Esophagus squamous epithelium (tissue), 5 donors: ENCODE measurements around the gene ORM1. TPM values are rescaled to one million over a fixed set of nuclear protein-coding genes. Genes with fewer than 3 reads are reported as not detected.

Source experiments
- DNase-seq: peaks from one replicate; lab custom pipeline; 2025; lab: John Stamatoyannopoulos, UW
- H3K27ac ChIP-seq, 4 donors: fragments of 200-600 bp; sonication (generic); one replicate each; pipeline ENCODE4 v1.5.1; 2016 to 2019; ENCODE audit warnings: mild to moderate bottlenecking in 1 of 4
- H3K27me3 ChIP-seq, 4 donors: fragments of 200-600 bp; sonication (generic); 1 replicate in 3 of 4; 2 replicates in 1 of 4; pipeline versions ENCODE4 v1.5.1 to v1.6.0; 2017 to 2021; ENCODE audit warnings: antibody characterized with exemption in 1 of 4
- H3K36me3 ChIP-seq, 3 donors: fragments of 200-600 bp; sonication (generic); one replicate each; pipeline ENCODE4 v1.5.1; 2016 to 2019
- H3K4me1 ChIP-seq, 3 donors: fragments of 200-600 bp; sonication (generic); one replicate each; pipeline ENCODE4 v1.5.1; 2017 to 2019
- H3K4me3 ChIP-seq, 4 donors: fragments of 200-600 bp; sonication (generic); 1 replicate in 3 of 4; 2 replicates in 1 of 4; pipeline ENCODE4 v1.5.1; 2016 to 2019; ENCODE audit warnings: mild to moderate bottlenecking in 2 of 4, moderate library complexity in 1 of 4
- H3K9me3 ChIP-seq, 3 donors: fragments of 200-600 bp; sonication (generic); one replicate each; pipeline ENCODE4 v1.5.1; 2016 to 2019
- POLR2A ChIP-seq, 4 donors: fragments of 450-650 bp; IDR thresholded peaks; one replicate each; pipeline ENCODE4 v1.6.1; 2017; ENCODE audit warnings: antibody characterized with exemption in 4 of 4, mild to moderate bottlenecking in 4 of 4, moderate library complexity in 3 of 4
- WGBS, 2 donors: methylation state at CpG; one replicate each; pipeline ENCODE4 v1.1.5; 2018; 5-methylcytosine and 5-hydroxymethylcytosine counted together
- intact Hi-C: fragments of 100-400 bp; cut with DNase I; formaldehyde crosslinking; loops from one replicate; pipeline ENCODE4 v1.15.0; 2022
- total RNA-seq, 4 donors: library from RNA; depleted of rRNA; stranded (reverse); fragments of >200 nt; gene quantifications; one replicate each; pipeline ENCODE4 v1.1.0, GENCODE V29; 2016
- TF ChIP-seq, protein P1 (sequence below), 6 experiments: fragments of 450-650 bp in 4 of 6; fragments of 200-600 bp in 2 of 6; sonication (generic) in 2 of 6; IDR thresholded peaks; one replicate each; pipeline ENCODE4 v1.5.1; 2016 to 2019; ENCODE audit warnings: antibody characterized with exemption in 6 of 6, mild to moderate bottlenecking in 4 of 6, moderate library complexity in 4 of 6
- donor health status: DM: yes; HTN: yes; CAD: no.

ORM1 gene
- total RNA-seq, 4 donors from 2014 or later, result 0.41 TPM; not detected in 3

DNA sequence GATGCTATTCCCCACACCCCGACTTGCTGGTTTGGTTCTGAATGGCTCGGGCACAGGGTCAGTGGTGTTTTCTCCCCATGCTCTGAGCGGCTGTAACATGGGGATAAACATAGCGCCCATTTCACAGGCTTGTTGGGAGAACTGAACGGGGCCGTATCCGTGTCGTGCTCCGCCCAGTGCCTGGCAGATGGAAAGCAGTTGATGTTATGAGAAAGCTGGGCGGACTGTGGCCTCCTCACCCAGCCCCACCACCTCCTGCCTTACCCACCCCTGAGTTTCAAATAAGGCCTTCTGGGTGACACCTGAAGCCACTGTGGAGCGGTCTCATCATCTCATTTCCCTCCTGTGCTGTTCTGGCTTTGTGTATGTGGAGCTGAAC lies 21.3 kb downstream of the ORM1 start:
- no peaks in the 10 kb centered on the region for H3K9me3 ChIP-seq
- WGBS, 2 donors, result 95 to 96% methylated on average over 8 to 11 of the region's 11 CpGs
- H3K36me3 ChIP-seq, result peaks cover 53 to 100% (median 70%) of the 10 kb centered on the region in 3 donors
- no peak overlapping the region for H3K27ac ChIP-seq
- TF ChIP-seq, protein P1, sequence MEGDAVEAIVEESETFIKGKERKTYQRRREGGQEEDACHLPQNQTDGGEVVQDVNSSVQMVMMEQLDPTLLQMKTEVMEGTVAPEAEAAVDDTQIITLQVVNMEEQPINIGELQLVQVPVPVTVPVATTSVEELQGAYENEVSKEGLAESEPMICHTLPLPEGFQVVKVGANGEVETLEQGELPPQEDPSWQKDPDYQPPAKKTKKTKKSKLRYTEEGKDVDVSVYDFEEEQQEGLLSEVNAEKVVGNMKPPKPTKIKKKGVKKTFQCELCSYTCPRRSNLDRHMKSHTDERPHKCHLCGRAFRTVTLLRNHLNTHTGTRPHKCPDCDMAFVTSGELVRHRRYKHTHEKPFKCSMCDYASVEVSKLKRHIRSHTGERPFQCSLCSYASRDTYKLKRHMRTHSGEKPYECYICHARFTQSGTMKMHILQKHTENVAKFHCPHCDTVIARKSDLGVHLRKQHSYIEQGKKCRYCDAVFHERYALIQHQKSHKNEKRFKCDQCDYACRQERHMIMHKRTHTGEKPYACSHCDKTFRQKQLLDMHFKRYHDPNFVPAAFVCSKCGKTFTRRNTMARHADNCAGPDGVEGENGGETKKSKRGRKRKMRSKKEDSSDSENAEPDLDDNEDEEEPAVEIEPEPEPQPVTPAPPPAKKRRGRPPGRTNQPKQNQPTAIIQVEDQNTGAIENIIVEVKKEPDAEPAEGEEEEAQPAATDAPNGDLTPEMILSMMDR (IDR thresholded peaks at IDR 0.05), result no peak
- TF ChIP-seq POLR2A (IDR thresholded peaks at IDR 0.05), result no peak
- intact Hi-C loops, result no loop called here
- no peak for DNase-seq
- H3K4me3 ChIP-seq, result no peak overlapping the region
- H3K27me3 ChIP-seq, result no peaks in the 10 kb centered on the region
- H3K4me1 ChIP-seq, result peaks cover 2 to 16% (median 7%) of the 10 kb centered on the region in 3 donors

DNA sequence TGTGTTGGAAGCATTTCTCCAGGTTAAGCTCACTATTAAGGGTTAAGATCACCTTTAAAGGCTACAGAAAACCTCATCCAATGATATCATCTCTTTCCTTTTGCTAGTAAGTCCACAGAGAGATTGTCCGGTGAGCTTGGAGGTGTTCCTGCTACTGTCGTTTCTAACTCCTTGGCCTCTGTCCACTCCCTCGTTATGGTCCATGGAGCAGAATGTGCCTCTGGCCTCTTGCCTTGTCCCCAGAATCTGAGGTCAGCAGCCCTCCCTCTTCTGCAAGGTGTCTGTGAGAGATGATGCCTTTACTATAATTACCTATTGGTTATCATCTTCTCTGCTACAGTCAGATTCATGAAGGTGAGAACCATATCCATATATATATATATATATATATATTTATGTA lies 21.8 kb downstream of the ORM1 start:
- Histone ChIP-seq H3K27me3 (no peaks in the 10 kb centered on the region), H3K4me1 (peaks cover 7 to 21% (median 12%) of the 10 kb centered on the region in 3 donors), H3K27ac (no peak overlapping the region), H3K36me3 (peaks cover 48 to 100% (median 65%) of the 10 kb centered on the region in 3 donors), H3K4me3 (no peak overlapping the region), H3K9me3 (no peaks in the 10 kb centered on the region)
- DNase-seq, result no peak
- intact Hi-C loops, result no loop called here
- WGBS, 2 donors, result 34 to 50% methylated on average over 3 of the region's 3 CpGs
- TF ChIP-seq POLR2A (IDR thresholded peaks at IDR 0.05), result no peak
- TF ChIP-seq, protein P1 (IDR thresholded peaks at IDR 0.05), result no peak

DNA sequence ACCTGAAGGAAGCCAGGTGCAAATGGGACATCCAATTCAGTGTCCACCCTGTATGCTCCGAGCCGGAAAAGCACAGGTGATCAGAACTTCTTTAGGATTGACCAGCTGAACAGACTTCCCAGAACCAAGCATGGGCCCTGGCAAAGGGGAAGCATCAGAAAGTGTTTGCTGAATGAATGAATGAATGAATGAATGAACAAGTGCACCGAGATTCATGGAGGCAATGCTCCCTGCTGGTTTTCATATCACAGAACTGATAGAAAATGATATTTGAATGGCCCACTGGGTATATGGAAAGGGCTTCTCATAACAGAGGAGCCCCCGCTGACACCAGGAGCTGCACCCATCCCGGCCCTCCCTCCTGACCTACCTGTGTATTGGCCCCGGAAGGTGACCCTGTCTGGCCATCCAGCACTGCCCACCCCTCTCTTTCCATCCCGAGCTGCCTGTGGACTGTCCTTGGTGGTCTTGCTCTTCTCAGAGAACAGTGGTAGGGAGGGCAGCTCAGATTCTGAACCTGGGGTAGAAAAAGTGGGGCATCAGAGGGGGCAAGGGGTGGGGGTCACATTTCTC lies 22.7 kb downstream of the ORM1 start:
- 84 to 94% methylated on average over 6 to 7 of the region's 7 CpGs for WGBS, 2 donors
- DNase-seq, result no peak
- Histone ChIP-seq H3K9me3 (no peaks in the 10 kb centered on the region), H3K4me1 (peaks cover 8 to 26% (median 13%) of the 10 kb centered on the region in 3 donors), H3K36me3 (peaks cover 48 to 100% (median 58%) of the 10 kb centered on the region in 3 donors), H3K27ac (no peak overlapping the region), H3K27me3 (no peaks in the 10 kb centered on the region), H3K4me3 (no peak overlapping the region)
- intact Hi-C loops, result no loop called here
- TF ChIP-seq, protein P1 (IDR thresholded peaks at IDR 0.05), result no peak
- no peak for TF ChIP-seq POLR2A (IDR thresholded peaks at IDR 0.05)

DNA sequence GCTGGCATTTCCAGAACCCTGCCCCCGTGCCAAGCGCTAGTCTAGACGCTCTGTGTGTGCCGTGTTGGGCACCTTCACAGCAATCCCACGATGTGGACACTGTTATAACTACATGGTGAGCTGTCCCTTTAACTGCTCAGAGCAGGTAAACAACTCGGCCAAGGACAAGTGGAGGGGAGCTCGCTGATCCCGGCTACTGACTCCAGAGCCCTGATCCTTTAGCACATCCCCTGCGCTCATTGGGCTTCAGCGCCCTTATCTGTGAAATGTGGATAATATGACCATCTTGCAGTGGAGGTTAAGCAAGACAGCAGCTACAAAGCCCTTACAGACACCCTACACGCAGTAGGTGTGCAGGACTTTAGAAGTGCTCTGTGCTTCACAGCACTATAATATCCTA lies 23.2 kb downstream of the ORM1 start:
- peaks cover 8 to 26% (median 13%) of the 10 kb centered on the region in 3 donors for H3K4me1 ChIP-seq
- H3K36me3 ChIP-seq, result peaks cover 43 to 100% (median 56%) of the 10 kb centered on the region in 3 donors
- TF ChIP-seq POLR2A (IDR thresholded peaks at IDR 0.05), result no peak
- TF ChIP-seq, protein P1 (IDR thresholded peaks at IDR 0.05), result no peak
- 84 to 97% methylated on average over 5 to 6 of the region's 11 CpGs for WGBS, 2 donors
- no peaks in the 10 kb centered on the region for H3K9me3 ChIP-seq
- H3K27me3 ChIP-seq, result no peaks in the 10 kb centered on the region
- H3K27ac ChIP-seq, result no peak overlapping the region
- intact Hi-C loops, result no loop called here
- no peak for DNase-seq
- H3K4me3 ChIP-seq, result no peak overlapping the region

DNA sequence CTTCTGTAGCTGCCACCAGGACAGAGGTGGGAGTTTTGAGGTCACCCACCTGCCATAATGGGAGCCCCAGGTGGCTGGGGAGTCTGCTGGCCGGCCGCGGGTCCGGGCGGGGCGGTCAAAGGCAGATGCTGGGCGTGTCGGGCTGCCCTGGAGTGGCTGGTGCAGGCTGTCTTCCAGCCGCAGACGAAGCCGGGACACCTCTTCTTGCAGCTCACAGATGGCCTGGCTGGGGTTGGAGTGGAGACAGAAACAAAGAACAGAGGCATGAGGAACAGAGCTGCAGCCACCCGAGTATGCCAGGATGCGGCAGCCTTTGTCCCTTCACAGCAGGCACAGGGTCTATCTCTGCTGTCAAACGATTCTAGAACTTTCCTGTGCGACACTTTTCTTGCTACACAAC lies 24.8 kb downstream of the ORM1 start:
- H3K4me3 ChIP-seq, result no peak overlapping the region
- 89 to 94% methylated on average over 10 to 12 of the region's 15 CpGs for WGBS, 2 donors
- no peak for TF ChIP-seq POLR2A (IDR thresholded peaks at IDR 0.05)
- TF ChIP-seq, protein P1 (IDR thresholded peaks at IDR 0.05), result no peak
- no peak for DNase-seq
- H3K27me3 ChIP-seq, result no peaks in the 10 kb centered on the region
- peaks cover 37 to 91% (median 46%) of the 10 kb centered on the region in 3 donors for H3K36me3 ChIP-seq
- no peaks in the 10 kb centered on the region for H3K9me3 ChIP-seq
- intact Hi-C loops, result no loop called here
- no peak overlapping the region for H3K27ac ChIP-seq
- H3K4me1 ChIP-seq, result peaks cover 8 to 32% (median 13%) of the 10 kb centered on the region in 3 donors
